ENCODE measurements around the gene LIMCH1. TPM values are rescaled to one million over a fixed set of nuclear protein-coding genes. Genes with fewer than 3 reads are reported as not detected.
"Not testable (repeated sequence)": the region's sequence is repeated elsewhere in the genome, so short reads cannot be mapped to it uniquely, and the experiment has no call there.

Gene LIMCH1
- total RNA-seq, 4 donors from 2014 or later = 57.6 to 106 (median 90.5) TPM

DNA sequence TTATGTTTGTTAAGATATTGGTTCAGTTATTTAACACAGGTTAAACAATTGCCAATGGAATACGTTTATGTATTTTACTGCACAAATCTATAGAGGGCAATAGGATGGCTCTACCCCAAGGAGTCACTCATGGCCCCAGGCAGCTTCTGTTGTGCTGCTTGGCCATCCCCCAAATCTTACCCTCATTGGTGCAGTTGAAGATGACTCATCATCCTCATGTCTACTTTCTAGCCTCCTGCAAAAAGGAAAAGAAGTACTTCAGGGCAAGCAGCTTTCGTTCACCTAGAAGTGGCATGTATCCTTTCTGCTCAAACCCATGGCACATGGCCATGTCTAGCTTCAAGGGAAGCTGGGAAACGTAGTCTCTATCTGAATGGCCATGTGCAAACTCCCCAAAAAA lies 196.4 kb downstream of the LIMCH1 start:
- WGBS, 2 donors = 69 to 80% methylated on average over 3 of the region's 3 CpGs
- no peak for TF ChIP-seq POLR2A (IDR thresholded peaks at IDR 0.05)
- TF ChIP-seq, protein P1, sequence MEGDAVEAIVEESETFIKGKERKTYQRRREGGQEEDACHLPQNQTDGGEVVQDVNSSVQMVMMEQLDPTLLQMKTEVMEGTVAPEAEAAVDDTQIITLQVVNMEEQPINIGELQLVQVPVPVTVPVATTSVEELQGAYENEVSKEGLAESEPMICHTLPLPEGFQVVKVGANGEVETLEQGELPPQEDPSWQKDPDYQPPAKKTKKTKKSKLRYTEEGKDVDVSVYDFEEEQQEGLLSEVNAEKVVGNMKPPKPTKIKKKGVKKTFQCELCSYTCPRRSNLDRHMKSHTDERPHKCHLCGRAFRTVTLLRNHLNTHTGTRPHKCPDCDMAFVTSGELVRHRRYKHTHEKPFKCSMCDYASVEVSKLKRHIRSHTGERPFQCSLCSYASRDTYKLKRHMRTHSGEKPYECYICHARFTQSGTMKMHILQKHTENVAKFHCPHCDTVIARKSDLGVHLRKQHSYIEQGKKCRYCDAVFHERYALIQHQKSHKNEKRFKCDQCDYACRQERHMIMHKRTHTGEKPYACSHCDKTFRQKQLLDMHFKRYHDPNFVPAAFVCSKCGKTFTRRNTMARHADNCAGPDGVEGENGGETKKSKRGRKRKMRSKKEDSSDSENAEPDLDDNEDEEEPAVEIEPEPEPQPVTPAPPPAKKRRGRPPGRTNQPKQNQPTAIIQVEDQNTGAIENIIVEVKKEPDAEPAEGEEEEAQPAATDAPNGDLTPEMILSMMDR (IDR thresholded peaks at IDR 0.05) = no peak
- TF ChIP-seq EP300 (IDR thresholded peaks at IDR 0.05) = no peak
- no peak overlapping the region for H3K27ac ChIP-seq
- no peak for DNase-seq (ENCODE audit: low spot score in 2 of 2)
- H3K4me1 ChIP-seq = no peaks in the 10 kb centered on the region
- H3K36me3 ChIP-seq = no peaks in the 10 kb centered on the region
- no peaks in the 10 kb centered on the region for H3K9me3 ChIP-seq
- H3K4me3 ChIP-seq = no peak overlapping the region
- peaks cover 0 to 10% of the 10 kb centered on the region in 2 donors for H3K27me3 ChIP-seq

DNA sequence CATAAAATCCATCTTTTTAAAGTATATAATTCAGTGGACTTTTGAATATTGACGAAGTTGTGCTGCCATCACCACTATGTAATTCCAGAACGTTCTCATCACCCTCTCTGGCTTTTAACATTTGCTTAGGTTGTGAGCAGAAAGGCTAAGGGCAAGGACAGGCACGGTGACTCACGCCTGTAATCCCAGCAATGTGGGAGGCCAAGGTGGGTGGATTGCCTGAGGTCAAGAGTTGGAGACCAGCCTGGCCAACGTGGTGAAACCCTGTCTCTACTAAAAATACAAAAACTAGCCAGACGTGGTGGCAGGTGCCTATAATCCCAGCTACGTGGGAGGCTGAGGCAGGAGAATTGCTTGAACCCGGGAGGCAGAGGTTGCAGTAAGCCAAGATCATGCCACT lies 199.5 kb downstream of the LIMCH1 start:
- DNase-seq (ENCODE audit: low spot score in 2 of 2); H3K27ac ChIP-seq; H3K9me3 ChIP-seq; H3K4me3 ChIP-seq; H3K4me1 ChIP-seq; H3K36me3 ChIP-seq: not testable (repeated sequence)
- peaks cover 0 to 10% of the 10 kb centered on the region in 2 donors for H3K27me3 ChIP-seq
- WGBS, 2 donors = 59 to 76% methylated on average over 8 of the region's 8 CpGs

DNA sequence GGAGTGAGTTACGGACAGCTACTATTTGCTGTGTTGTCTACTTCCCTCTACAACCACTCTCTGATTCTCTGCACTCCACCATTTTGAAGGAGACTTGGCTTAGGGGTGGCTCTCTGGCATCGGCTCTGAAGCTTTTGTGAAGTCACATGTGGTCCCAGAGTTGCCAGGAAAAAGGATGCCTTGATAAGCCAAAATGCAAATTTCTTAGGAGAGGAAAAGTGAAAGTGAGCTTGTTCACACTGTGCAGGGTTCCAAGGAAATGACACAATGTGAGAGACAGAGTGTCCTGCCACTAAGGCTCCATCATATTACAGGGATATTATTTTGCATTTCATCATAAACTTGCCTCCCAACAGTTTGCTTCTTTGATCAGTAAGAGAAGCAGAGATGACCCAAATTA lies 203.4 kb downstream of the LIMCH1 start:
- Histone ChIP-seq H3K4me1 (peaks cover 0 to 9% (median 1%) of the 10 kb centered on the region in 4 donors), H3K4me3 (no peak overlapping the region), H3K27ac (no peak overlapping the region), H3K9me3 (peaks cover 0 to 16% (median 0%) of the 10 kb centered on the region in 4 donors), H3K27me3 (peaks cover 0 to 38% of the 10 kb centered on the region in 2 donors), H3K36me3 (peaks cover 0 to 4% (median 0%) of the 10 kb centered on the region in 3 donors)
- no peak for DNase-seq (ENCODE audit: low spot score in 2 of 2)
- WGBS, 2 donors = 63 to 73% methylated on average over 2 of the region's 2 CpGs
- TF ChIP-seq EP300 (IDR thresholded peaks at IDR 0.05) (no peak), POLR2A (IDR thresholded peaks at IDR 0.05) (no peak)
- TF ChIP-seq, protein P1 (IDR thresholded peaks at IDR 0.05) = no peak

DNA sequence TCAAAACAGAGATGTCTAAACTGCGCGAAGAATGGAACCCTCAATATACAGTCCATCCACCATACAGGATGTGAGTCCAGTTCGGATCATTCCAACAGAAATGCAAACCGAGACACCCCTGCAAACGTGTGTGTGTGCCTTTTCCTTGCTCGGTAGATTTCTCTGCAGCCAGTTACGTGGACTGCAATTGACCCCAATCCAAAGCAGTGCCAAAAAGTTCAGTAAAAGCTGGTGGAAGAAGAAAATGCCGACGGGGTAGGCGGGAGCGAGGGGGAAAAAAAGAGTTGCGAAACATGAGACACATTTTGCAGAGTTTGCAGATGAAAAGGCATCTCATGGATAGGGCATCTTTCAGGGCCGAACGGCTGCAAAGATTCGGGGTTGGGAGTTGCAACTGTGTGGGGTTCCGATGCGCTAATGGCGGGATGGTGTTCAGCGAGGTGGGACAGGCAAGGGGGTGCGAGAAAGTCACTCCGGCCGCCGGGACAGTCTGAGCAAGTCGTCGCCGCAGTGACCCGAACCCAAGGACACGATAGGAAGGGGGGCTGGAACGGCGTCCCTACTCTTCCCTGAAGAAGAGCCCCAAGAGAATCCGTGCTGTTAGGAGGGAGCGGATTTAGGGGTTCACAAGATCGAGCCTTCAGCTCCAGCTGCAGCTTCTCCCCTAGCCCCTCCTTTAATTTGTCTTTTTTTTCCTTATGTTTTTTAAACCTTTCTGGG lies 206.8 kb downstream of the LIMCH1 start:
- DNase-seq (ENCODE audit: low spot score in 2 of 2) = no peak

DNA sequence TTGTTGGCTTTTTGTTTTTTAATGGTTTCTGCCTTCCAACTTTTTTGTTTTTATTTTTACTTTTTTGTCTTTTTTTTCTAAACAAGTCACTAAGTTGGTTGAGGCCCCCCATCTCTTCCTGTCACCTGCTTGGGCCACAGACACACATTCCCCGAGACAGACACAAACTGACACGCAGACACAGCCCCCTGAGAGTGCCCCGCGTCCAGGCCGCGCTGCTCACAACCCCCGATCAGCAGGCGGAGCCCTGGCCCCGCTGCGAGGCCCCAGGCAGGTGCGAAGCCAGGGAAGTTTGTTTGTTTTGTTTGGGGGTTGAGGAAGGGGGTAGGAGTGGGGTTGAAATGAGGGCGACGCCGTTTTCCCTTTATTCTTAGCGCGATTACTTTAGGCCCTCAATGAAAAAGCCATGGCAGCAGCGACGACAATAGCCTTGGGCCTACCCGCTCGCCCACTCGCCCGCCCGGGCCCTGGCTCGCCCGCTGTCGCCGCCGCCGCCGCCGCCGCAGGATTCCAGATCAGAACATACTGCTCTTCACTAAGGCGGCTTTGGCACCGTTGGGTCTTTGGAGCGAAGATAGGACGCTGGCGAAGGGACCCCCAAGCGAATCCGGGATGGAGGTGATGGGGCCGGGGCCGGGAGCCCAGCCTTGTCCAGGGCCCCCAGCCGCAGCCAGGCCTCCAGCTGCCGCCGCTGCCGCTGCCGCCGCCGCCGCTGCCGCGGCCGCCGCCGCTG lies 207.5 kb downstream of the LIMCH1 start:
- DNase-seq (ENCODE audit: low spot score in 2 of 2) = no peak
- Histone ChIP-seq H3K27ac (no peak overlapping the region), H3K36me3 (peaks cover 0 to 4% (median 0%) of the 10 kb centered on the region in 3 donors), H3K27me3 (peaks cover 0 to 79% of the 10 kb centered on the region in 2 donors), H3K9me3 (peaks cover 0 to 16% (median 0%) of the 10 kb centered on the region in 4 donors), H3K4me3 (no peak overlapping the region), H3K4me1 (peaks cover 0 to 36% (median 2%) of the 10 kb centered on the region in 4 donors)
- TF ChIP-seq EP300 (IDR thresholded peaks at IDR 0.05) = no peak
- WGBS, 2 donors = 9 to 14% methylated on average over 18 to 39 of the region's 54 CpGs

More for the DNA sequence above, 206.8 kb downstream of the LIMCH1 start:
- Histone ChIP-seq H3K27ac (no peak overlapping the region), H3K4me1 (peaks cover 0 to 33% (median 2%) of the 10 kb centered on the region in 4 donors), H3K36me3 (peaks cover 0 to 4% (median 0%) of the 10 kb centered on the region in 3 donors), H3K9me3 (peaks cover 0 to 16% (median 0%) of the 10 kb centered on the region in 4 donors), H3K27me3 (peaks cover 0 to 71% of the 10 kb centered on the region in 2 donors), H3K4me3 (no peak overlapping the region)
- TF ChIP-seq EP300 (IDR thresholded peaks at IDR 0.05) (no peak), POLR2A (IDR thresholded peaks at IDR 0.05) (no peak)
- TF ChIP-seq, protein P1 (IDR thresholded peaks at IDR 0.05) = no peak
- 9 to 11% methylated on average over 33 of the region's 33 CpGs for WGBS, 2 donors

DNA sequence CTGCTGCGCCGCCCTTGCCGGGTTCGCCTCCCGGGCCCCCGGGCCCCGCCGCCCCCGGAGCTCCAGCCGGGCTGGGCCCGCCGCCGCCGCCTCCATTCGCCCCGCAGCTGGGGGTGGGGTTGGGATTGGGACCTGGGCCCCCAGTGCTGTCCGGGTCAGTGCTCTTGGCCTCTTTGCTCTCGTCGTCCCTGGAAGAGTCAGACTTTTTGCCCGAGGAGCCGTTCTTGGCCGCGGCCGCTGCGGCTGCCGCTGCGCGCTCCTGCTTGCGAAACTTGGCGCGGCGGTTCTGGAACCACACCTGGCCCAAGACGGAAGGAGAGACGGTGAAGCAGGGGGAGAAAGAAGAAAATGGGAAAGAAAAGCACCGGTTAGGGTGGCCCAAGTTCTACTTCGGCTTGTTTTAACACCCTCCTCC lies 208.1 kb downstream of the LIMCH1 start:
- DNase-seq (ENCODE audit: low spot score in 2 of 2) = no peak
- Histone ChIP-seq H3K27ac (no peak overlapping the region), H3K9me3 (peaks cover 0 to 16% (median 0%) of the 10 kb centered on the region in 4 donors), H3K36me3 (peaks cover 0 to 4% (median 0%) of the 10 kb centered on the region in 3 donors), H3K27me3 (peaks cover 0 to 84% of the 10 kb centered on the region in 2 donors), H3K4me3 (no peak overlapping the region), H3K4me1 (peaks cover 0 to 42% (median 2%) of the 10 kb centered on the region in 4 donors)
- TF ChIP-seq, protein P1 (IDR thresholded peaks at IDR 0.05) = no peak
- no peak for TF ChIP-seq EP300 (IDR thresholded peaks at IDR 0.05)
- TF ChIP-seq POLR2A (IDR thresholded peaks at IDR 0.05) = no peak
- WGBS, 2 donors = 6% methylated on average over 20 of the region's 36 CpGs
